Stimulated activated CD4-positive, alpha-beta T cell treated with anti-CD3 and anti-CD28 coated beads, Interleukin-2, amount 100 ng/mL, for 48 hours (primary cell): Measurements from ENCODE around the gene TRMT112.
A peak's percentile ranks its signal among the peaks of the same experiment; 100 is the strongest.

Source experiments
- DNase-seq, 2 donors: peaks; one replicate each; pipeline ENCODE4 v3.0.0-alpha.2; 2020

TRMT112 gene

GRCh38 chr11:64306563-64306875 lies 10.8 kb downstream of the TRMT112 start:
- DNase-seq, result no peak

GRCh38 chr11:64305691-64306562 lies 11.4 kb downstream of the TRMT112 start:
- DNase-seq, result peak; percentile 56 to 60

DNA sequence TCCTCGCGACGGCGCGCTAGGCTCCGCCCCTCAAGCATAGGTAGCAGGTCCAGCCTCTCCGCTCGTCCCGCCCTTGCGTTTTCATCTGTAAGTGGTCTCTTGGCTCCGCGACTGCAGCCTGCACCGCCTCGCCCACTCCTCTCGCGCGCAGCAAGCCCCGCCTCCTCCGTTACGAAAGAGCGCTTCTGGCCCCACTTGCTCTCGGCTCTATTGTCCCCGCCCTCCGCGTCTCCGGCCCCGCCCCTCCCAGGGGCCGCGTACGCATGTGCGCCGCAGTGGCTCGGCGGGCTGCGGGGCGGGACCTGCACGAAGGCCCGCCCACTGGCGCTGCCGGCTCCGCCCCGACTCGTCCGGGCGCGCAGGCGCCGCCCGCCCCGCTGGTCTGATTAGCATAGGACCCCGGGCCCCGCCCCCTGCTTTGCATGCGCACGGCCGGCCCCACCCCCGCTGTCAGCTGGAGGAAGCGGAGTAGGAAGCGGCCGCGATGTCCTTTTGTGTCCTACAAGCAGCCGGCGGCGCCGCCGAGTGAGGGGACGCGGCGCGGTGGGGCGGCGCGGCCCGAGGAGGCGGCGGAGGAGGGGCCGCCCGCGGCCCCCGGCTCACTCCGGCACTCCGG lies 12.2 kb downstream of the TRMT112 start, which contains the start of gene ESRRA:
Gene ESRRA, plus strand, starts transcription at position 450 of the 616 bp plus-strand sequence. CDS start 1,656 bp downstream, outside the sequence.
- peak; percentile 100 for DNase-seq

DNA sequence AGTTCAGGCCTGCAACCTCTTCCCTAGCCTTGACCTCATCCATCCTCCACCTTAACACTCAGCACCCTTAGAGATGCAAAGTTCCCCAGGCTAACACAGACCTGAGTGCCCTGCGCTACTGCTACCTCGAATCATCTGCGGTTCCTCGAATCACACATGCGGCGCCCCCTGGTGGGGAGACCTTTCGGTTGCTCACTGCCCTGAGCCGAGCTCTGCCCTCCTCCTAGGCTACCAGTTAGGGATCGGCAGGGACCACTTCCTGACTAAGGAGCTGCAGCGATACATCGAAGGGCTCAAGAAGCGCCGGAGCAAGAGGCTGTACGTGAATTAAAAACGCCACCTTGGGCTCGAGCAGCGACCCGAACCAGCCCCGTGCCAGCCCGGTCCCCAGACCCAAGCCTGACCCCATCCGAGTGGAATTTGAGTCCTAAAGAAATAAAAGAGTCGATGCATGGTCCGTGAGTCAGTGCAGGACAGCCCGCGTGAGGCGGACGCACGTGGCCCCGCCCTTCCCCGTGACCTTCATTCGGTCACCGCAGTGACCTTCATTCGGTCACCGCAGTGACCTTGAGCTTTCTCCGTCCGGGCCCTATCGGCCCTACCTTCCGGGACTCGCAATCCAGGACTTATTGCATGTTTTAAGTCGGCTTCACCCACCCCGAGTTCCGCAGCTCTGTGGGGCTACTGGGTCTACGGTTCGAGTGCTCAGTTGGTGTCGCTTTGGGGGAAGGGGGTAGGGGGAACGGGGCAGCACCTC lies 12.9 kb downstream of the TRMT112 start:
- peak; percentile 95 to 98 for DNase-seq

- DNase-seq, result no peak
Measured at GRCh38 chr11:64304032-64304315, 13.4 kb downstream of the TRMT112 start.

GRCh38 chr11:64303109-64304031 lies 14.0 kb downstream of the TRMT112 start:
- DNase-seq, result no peak

- DNase-seq, result no peak
Measured at GRCh38 chr11:64299847-64300648, 17.3 kb downstream of the TRMT112 start, which contains the start of gene CATSPERZ. CATSPERZ (plus strand) TSS chr11:64300358; CDS start chr11:64300411, 53 bp downstream.

DNA sequence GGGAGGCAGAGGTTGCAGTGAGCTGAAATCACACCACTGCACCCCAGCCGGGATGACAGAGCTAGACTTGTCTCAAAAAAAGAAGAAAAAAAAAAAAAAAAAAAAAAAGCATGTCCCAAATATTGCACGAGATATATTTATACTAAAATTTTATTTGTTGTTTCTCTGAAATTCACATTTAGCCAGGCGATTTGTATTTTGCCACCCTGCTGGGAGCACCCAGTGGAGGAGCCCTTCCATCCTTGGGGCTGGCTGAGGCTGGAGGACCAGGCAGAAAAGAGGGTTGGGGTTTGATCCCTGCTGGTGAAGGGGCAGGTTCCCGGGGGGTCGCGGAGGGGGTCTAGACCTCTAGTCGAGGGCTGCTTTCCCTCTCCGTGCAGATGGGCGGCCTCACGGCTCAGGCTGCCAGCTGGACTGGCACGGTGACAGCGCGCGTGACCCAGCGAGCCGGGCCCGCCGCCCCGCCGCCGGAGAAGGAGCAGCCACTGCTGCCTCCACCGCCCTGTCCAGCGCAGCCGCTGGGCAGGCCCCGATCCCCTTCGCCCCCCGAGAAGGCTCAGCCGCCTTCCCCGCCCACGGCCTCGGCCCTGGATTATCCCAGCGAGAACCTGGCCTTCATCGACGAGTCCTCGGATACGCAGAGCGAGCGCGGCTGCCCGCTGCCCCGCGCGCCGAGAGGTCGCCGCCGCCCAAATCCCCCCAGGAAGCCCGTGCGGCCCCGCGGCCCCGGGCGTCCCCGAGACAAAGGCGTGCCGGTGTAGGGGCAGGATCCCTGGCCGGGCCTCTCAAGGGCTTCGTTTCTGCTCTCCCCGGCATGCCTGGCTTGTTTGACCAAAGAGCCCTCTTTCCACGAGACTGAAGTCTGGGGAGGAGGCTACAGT lies 18.2 kb downstream of the TRMT112 start:
- DNase-seq, result no peak

- DNase-seq, result no peak
Measured at GRCh38 chr11:64297699-64298358, 19.5 kb downstream of the TRMT112 start.

GRCh38 chr11:64296830-64297698 lies 20.3 kb downstream of the TRMT112 start:
- DNase-seq, result no peak

DNA sequence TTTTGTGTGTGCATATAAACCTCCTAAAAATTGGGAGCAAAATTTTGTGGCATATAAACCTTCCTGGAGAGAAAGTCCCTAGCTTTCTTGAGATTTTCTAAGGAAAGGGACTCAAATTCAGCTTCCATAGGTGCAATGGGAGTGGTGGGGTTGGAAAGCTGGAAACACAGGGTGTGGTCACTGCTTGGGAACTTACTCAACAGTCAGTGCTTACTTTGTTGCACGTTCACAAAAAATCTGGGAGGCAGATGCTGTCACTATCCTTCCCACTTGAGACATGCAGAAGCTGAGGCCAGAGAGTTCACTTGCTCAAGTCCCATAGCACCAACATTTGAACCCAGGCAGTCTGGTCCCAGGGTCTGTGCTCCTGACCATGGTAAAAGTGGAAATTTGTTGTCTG lies 21.1 kb downstream of the TRMT112 start:
- DNase-seq, result no peak

GRCh38 chr11:64295760-64296159 lies 21.6 kb downstream of the TRMT112 start:
- DNase-seq, result no peak

DNA sequence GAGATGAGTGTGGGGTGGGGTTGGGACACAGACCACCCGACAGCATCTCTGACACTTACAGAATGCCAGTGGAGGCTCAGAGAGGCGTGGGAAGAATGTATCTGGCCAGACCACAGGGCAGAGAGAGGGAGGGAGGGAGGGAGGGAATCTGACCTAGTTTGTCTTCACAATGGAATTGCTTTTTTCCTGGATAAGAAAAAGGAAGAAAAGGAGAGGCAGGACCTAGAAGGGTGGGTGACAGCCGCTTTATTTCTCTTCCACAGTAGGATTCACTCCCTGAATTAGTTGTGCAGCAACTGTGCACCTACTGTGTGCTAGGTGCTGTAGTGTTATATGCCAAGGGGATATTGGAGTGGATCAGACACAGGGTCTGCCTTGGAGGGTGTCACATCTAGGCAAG lies 22.6 kb downstream of the TRMT112 start:
- no peak for DNase-seq

- no peak for DNase-seq
Measured at GRCh38 chr11:64292460-64293254, 24.7 kb downstream of the TRMT112 start.

- no peak for DNase-seq
Measured at GRCh38 chr11:64291752-64292459, 25.5 kb downstream of the TRMT112 start.

GRCh38 chr11:64291262-64291751 lies 26.1 kb downstream of the TRMT112 start, which contains the start of gene KCNK4:
KCNK4 (plus strand) TSS chr11:64291302; CDS start chr11:64293019, 1,717 bp downstream.
- DNase-seq, result no peak
